ENCODE results near the gene KIF6.
"Not testable (repeated sequence)": the region's sequence is repeated elsewhere in the genome, so short reads cannot be mapped to it uniquely, and the experiment has no call there.

KIF6 gene

DNA sequence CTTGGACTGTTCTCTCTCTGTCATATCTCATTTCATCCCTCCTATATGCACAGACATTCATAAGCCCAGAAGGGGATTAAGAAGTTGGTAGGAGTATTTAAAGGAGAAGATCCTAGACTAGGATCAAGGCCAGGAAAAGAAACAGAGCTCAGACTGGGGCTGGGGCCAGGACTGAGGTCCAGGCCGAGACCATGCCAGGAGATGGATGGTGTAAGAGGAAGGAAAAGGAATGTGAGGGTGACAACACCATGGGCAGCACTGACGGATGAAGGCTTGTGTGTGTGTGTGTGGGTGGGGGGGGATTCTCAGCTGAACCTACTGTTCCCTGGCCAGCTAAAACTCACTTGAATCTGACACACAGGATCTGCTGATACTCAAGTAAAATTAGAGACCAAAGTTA, 182.1 kb downstream of the KIF6 start:
- no peak for DNase-seq

DNA sequence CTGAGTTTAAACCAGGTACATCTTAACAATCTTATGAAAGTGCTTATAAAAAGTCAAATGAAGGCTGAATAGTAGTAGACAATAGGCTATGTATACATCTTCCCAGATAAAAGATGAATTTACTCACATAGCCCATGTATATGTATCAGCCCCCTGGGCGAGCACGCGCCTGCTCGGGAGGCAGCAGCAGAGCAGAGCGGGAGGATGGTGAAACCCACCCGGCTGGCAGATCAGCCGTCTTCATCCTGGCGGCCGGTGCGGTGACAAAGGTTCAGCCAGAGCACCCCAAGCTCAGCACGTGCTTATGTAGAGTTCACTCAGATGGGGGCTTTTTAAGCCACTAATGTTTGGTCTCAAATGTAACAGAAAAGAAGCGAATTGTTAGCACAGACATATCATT, 184.8 kb downstream of the KIF6 start:
- DNase-seq: no peak

DNA sequence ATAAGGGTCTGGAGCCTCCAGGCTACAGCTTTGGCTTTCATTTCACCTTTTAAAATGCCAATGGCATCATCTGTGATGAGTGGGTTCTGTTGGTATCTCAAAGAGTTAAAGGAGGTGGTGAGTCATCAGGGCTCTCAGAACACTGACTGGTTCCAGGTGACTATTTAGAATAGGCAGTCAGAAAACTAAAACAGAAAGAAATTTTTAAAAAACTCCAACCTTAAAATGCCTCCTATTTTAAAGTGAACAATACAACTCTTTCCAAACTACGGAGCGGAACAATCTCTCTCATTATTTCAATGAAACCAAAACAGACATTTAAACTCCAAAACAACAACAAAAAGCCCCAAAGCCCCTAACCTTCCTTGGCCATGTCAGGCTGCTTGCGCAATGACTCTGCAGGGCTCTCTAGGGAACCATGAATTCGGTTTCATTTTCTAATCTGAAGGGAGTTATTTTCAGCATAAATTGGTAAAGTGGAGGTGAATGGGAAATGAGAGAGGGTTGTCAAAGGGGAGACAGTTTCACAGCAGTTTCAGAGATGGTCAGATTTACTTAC, 194.9 kb downstream of the KIF6 start:
- DNase-seq: no peak

GRCh38 chr6:39527792-39528564, 197.2 kb downstream of the KIF6 start:
- no peak for DNase-seq

GRCh38 chr6:39524007-39524406, 201.2 kb downstream of the KIF6 start:
- DNase-seq: no peak

- no peak for DNase-seq
Observed at GRCh38 chr6:39521958-39522357, 203.2 kb downstream of the KIF6 start.

DNA sequence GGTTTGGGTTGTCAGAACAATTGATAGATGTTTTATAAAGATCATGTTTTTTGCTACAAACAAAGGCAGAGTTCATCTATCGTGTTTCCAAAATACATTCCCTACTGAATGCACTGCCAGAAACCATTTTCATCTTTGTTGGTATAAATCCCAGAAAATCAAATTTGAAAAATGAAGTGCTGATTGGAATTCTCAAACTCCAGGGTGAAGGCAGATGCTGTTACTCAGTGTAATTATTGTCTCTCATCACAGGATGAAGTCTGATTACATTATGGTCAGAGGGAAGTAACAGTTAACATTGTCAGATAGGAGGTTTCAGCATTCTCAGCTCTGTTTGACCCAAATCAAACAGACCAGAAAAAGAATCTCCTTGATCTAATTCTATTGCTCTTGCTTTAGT, 204.3 kb downstream of the KIF6 start:
- no peak for DNase-seq

- no peak for DNase-seq
Observed at GRCh38 chr6:39520411-39520810, 204.8 kb downstream of the KIF6 start.

GRCh38 chr6:39518221-39518620, 207.0 kb downstream of the KIF6 start:
- no peak for DNase-seq

DNA sequence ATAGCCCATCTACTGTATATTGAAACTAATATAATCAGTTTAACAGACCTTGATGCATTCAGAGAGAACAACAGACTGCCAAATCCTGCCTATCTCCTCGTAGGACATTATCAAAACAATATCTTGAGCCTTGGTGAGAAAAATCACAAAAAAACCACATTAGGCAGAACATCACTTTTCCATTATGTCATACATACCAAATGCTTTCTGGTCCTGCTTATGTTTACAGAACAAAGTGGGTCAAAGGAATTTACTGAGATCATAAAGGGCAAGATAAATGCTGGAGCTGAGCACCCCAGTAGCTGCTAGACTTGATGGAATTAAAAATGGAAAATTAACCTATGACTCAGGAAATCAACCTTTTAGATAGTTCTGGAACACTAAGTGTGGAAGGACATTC, 207.5 kb downstream of the KIF6 start:
- DNase-seq: no peak

GRCh38 chr6:39516471-39516870, 208.7 kb downstream of the KIF6 start:
- DNase-seq: no peak

DNA sequence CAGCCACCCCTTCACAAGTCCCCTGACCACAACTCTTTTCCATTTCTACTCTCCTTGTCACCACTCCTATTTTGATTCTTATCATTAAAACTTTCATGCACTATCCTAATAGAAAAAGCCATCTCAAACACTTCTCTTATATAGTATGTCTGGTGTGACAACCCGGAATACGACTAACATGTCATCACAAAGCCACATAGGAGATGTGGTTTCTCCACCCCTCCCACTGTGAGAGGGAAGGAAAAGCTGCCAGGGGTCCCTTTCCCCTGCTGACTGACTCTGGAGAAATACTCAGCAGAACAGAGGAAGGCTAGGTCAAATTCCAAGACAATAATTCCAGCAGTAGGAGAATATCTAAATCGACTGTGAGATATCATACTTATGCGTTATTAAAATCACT, 209.7 kb downstream of the KIF6 start:
- no peak for DNase-seq

- DNase-seq: no peak
Observed at GRCh38 chr6:39515006-39515405, 210.2 kb downstream of the KIF6 start.

- not testable (repeated sequence) for DNase-seq
Observed at GRCh38 chr6:39509831-39510230, 215.4 kb downstream of the KIF6 start.

DNA sequence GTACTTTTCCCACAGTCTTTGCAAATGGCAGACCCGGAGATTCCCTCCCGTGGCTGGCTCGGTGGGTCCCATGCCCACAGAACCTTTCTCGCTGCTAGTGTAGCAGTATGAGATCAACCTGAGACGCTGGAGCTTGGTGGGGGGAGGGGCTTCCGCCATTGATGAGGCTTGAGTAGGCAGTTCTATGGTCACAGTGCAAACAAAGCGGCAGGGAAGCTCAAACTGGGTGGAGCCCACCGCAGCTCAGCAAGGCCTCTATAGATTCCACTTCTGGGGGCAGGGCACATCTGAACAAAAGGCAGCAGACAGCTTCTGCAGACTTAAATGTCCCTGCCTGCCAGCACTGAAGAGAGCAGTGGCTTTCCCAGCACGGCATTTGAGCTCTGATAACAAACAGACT, 216.7 kb downstream of the KIF6 start:
- DNase-seq: no peak

GRCh38 chr6:39507331-39507998, 217.7 kb downstream of the KIF6 start:
- DNase-seq: no peak

DNA sequence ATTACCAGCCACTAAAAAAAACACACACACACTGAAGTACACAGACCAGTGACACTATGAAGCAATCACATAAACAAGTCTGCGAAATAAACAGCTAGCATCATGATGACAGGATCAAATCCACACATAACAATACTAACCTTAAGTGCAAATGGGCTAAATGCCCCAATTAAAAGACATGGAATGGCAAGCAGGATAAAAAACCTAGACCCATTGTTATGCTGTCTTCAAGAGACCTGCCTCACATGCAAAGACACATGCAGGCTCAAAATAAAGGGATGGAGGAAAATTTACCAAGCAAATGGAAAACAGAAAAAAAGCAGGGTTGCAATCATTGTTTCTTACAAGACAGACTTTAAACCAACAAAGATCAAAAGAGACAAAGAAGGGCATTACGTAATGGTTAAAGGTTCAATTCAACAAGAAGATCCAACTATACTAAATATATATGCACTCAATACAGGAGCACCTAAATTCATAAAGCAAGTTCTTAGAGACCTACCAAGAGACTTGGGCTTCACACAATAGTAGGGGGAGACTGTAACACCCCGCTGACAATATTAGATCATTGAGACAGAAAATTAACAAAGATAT, 222.7 kb downstream of the KIF6 start:
- DNase-seq: not testable (repeated sequence)

- no peak for DNase-seq
Observed at GRCh38 chr6:39499053-39499452, 226.2 kb downstream of the KIF6 start.

- no peak for DNase-seq
Observed at GRCh38 chr6:39498096-39498495, 227.1 kb downstream of the KIF6 start.

GRCh38 chr6:39496915-39497314, 228.3 kb downstream of the KIF6 start:
- DNase-seq: no peak

- DNase-seq: no peak
Observed at GRCh38 chr6:39496456-39496855, 228.8 kb downstream of the KIF6 start.

DNA sequence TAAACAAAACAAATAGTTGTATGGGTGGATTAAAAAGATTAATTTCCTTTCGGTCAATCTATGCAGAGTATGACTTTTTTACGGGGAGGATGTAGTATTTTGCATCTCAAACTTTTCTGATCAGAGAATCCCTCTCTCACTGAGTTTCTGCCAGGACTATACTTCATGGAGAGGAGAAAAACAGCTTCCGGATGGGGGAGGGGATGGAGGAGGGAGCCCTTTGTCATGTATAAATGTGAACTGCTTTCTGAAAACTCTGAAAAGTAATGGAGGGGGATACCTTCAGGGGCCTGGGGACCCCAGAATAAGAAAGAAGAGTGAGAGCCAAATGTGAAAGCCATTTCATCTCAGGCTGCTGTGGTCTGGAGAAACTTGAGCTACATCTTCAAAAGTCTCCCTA, 229.6 kb downstream of the KIF6 start:
- DNase-seq: no peak

- no peak for DNase-seq
Observed at GRCh38 chr6:39494998-39495397, 230.2 kb downstream of the KIF6 start.

DNA sequence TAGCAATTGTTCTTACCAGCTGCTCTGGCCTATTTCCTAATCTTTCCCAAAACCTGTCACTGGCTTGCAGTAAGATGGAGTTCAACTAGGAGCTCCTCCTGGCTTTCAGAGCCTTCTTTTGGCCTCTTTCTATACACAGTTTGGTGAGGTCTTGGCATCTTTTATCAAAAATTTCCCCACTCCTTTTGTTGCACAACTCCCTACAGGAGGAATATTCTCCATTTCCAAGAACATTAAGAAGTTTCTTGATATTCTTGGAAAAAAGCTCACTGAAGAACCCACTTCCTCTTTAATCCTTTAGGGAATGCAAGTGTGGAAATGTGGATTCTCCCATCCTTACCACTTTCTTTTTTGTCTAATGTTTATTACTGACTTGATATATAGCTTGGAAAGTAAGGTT, 231.4 kb downstream of the KIF6 start:
- DNase-seq: no peak

Data from activated CD4-positive, alpha-beta T cell treated with anti-CD3 and anti-CD28 coated beads, Interleukin-2, Interleukin-6, amounts not matched to agents 100 ng/mL and 50 ng/mL, durations not matched to agents 16 hours and 8 hours (primary cell).